ENCODE results near the gene UTP3.

The UTP3 gene

DNA sequence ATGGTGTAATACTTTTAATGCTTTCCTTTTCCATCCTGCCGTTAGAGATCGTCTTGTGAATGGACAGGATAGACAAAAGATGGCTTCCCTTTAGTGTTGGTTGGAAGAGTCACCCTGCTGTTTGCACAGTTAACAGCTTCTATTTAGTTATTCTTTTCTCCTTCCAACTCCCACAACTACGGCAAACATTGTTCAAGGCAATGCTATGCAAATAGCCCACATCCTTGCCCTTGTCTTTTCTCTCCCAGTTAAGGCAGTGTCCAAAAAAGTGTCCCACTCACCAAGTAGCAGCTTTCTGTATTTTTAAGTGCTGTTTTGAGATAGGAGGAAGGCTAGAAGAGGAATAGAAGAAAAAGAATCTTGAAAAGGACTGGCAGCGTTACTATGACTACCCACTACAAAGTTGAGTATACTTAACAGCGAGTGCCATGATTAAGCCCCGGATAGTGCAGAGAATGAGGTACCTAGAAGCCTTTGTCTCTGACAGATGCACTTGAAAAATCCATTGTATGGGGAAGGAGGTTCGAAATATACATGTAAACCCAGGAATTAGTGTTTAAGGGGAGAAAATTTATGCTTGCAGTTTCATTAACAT is 21.4 kb downstream of the UTP3 start:
- Histone ChIP-seq H3K4me3 (ENCODE audit: low read depth, low read length) (no peak overlapping the region), H3K9me3 (ENCODE audit: control insufficient read depth, low read length) (no peaks in the 10 kb centered on the region), H3K4me1 (peaks cover 6% of the 10 kb centered on the region), H3K4me2 (ENCODE audit: low read length) (no peak overlapping the region), H2AFZ (no peak overlapping the region), H3K9ac (no peak overlapping the region), H3K36me3 (ENCODE audit: control insufficient read depth, insufficient read depth, low read length) (no peaks in the 10 kb centered on the region), H3K27ac (no peak overlapping the region), H3K27me3 (ENCODE audit: control insufficient read depth, insufficient read depth, low read length) (no peaks in the 10 kb centered on the region), H3K79me2 (peaks cover 5% of the 10 kb centered on the region)
- TF ChIP-seq, protein P1, sequence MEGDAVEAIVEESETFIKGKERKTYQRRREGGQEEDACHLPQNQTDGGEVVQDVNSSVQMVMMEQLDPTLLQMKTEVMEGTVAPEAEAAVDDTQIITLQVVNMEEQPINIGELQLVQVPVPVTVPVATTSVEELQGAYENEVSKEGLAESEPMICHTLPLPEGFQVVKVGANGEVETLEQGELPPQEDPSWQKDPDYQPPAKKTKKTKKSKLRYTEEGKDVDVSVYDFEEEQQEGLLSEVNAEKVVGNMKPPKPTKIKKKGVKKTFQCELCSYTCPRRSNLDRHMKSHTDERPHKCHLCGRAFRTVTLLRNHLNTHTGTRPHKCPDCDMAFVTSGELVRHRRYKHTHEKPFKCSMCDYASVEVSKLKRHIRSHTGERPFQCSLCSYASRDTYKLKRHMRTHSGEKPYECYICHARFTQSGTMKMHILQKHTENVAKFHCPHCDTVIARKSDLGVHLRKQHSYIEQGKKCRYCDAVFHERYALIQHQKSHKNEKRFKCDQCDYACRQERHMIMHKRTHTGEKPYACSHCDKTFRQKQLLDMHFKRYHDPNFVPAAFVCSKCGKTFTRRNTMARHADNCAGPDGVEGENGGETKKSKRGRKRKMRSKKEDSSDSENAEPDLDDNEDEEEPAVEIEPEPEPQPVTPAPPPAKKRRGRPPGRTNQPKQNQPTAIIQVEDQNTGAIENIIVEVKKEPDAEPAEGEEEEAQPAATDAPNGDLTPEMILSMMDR (IDR thresholded peaks at IDR 0.05), result no peak

DNA sequence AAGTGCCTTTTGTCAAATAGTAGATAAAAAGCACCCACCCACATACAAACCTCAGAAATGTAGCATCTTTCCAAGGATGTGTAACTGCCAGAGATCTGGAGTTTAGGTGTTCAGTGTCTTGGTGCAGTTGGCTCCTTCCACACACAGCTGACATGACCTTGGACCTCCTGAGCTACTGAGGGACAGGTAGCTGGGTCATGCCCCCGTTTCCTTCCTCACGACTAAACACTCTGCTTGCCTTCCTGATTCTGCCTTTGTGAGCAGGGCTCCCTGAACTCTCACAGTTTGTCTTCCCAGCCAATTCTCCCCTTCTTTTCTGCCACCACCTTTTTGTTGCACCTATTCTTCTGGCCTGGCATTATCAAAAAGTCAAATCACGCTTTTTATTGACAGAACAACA is 23.3 kb downstream of the UTP3 start:
- Histone ChIP-seq H3K4me2 (ENCODE audit: low read length) (no peak overlapping the region), H3K79me2 (peaks cover 5% of the 10 kb centered on the region), H3K4me1 (peaks cover 3% of the 10 kb centered on the region), H3K9me3 (ENCODE audit: control insufficient read depth, low read length) (no peaks in the 10 kb centered on the region), H3K27me3 (ENCODE audit: control insufficient read depth, insufficient read depth, low read length) (no peaks in the 10 kb centered on the region), H2AFZ (no peak overlapping the region), H3K4me3 (ENCODE audit: low read depth, low read length) (no peak overlapping the region), H3K36me3 (ENCODE audit: control insufficient read depth, insufficient read depth, low read length) (no peaks in the 10 kb centered on the region), H3K9ac (no peak overlapping the region), H3K27ac (no peak overlapping the region)
- TF ChIP-seq, protein P1 (IDR thresholded peaks at IDR 0.05), result no peak

DNA sequence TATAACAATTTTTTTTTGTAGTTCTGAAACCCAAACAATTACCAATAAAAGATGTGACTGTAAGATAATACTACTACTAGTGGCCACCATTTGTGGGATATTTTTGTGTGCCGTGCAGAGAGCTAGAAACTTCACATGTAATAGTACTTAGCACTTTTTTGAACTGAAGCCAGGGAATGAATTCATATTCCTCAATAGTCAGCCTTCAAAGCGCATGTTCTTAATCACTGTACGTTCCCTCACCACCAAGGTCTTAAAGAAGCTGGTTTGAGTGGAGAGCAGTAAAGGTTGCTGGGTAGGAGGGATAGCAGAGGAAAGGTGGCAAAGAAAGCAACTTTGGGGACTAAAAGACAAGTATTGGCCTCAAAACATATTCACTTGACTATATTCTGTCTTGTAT is 23.8 kb downstream of the UTP3 start:
- no peak overlapping the region for H3K27ac ChIP-seq
- no peaks in the 10 kb centered on the region for H3K4me1 ChIP-seq

DNA sequence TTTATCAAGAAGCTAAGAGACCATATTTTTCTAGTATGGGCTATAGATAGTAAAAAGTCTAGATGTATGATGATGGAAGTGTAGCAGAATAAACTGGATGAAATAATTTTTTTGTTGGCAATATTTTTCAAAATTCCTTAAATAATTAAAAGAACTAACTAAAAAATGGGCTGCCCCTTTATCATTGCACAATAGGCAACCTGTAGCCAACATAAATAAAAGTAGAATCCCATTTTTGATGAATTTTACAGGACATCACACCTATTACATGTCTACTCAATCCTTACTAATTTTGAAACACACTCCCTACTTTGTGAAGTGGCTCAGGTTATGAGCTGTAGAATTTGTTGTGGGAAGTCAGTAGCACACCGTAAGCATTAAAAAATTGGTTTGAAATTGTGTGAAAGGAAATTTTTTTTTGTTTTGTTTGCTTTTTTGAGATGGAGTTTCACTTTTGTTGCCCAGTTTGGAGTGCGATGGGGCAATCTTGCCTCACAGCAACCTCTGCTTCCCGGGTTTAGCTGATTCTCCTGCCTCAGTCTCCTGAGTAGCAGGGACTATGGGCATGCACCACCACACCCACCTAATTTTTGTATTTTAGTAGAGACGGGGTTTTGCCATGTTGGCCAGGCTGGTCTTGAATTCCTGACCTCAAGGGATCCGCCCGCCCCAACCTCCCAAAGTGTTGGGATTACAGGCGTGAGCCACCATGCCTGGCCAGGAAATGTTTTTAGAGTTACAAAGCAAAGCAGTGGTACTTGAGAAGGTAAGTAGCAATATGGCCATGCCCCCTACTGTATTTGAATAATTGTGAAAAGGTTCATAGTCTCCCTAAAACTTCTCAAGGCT is 24.5 kb downstream of the UTP3 start:
- Histone ChIP-seq H3K79me2 (peaks cover 5% of the 10 kb centered on the region), H3K4me1 (no peaks in the 10 kb centered on the region), H3K4me3 (ENCODE audit: low read depth, low read length) (no peak overlapping the region), H3K36me3 (ENCODE audit: control insufficient read depth, insufficient read depth, low read length) (no peaks in the 10 kb centered on the region), H3K9me3 (ENCODE audit: control insufficient read depth, low read length) (no peaks in the 10 kb centered on the region), H3K4me2 (ENCODE audit: low read length) (no peak overlapping the region), H2AFZ (no peak overlapping the region), H3K9ac (no peak overlapping the region), H3K27ac (no peak overlapping the region), H3K27me3 (ENCODE audit: control insufficient read depth, insufficient read depth, low read length) (no peaks in the 10 kb centered on the region)
- TF ChIP-seq, protein P1 (IDR thresholded peaks at IDR 0.05), result no peak

More for the DNA sequence above, 23.8 kb downstream of the UTP3 start:
- H2AFZ ChIP-seq, result no peak overlapping the region
- TF ChIP-seq, protein P1 (IDR thresholded peaks at IDR 0.05), result no peak
- no peak overlapping the region for H3K4me3 ChIP-seq (ENCODE audit: low read depth, low read length)
- H3K4me2 ChIP-seq (ENCODE audit: low read length), result no peak overlapping the region
- no peak overlapping the region for H3K9ac ChIP-seq
- H3K27me3 ChIP-seq (ENCODE audit: control insufficient read depth, insufficient read depth, low read length), result no peaks in the 10 kb centered on the region
- no peaks in the 10 kb centered on the region for H3K36me3 ChIP-seq (ENCODE audit: control insufficient read depth, insufficient read depth, low read length)
- H3K79me2 ChIP-seq, result peaks cover 5% of the 10 kb centered on the region
- H3K9me3 ChIP-seq (ENCODE audit: control insufficient read depth, low read length), result no peaks in the 10 kb centered on the region
